ENCODE results near the gene KLRF2.

GRCh38 chr12:9864913-9865675 is 16.2 kb upstream of the KLRF2 start:
- TF ChIP-seq CTCF (conservative IDR thresholded peaks at IDR 0.05; ENCODE audit: low read depth, low read length) = no peak
- no peak for TF ChIP-seq EZH2 (IDR thresholded peaks at IDR 0.05; ENCODE audit: low read length, unreplicated experiment)
- no peak for TF ChIP-seq EZH2phosphoT487 (IDR thresholded peaks at IDR 0.05; ENCODE audit: borderline replicate concordance, low read length)
